IPS-18a (cell line): Measurements from ENCODE around the gene PRDX6.
"Not testable (repeated sequence)": the region's sequence is repeated elsewhere in the genome, so short reads cannot be mapped to it uniquely, and the experiment has no call there.

ENCODE experiments used
- H3K27ac ChIP-seq: one replicate; pipeline ENCODE4 v1.5.1; 2013; ENCODE audit warnings: low read length
- H3K27me3 ChIP-seq: one replicate; pipeline ENCODE4 v1.6.1; 2013; ENCODE audit warnings: mild to moderate bottlenecking, low read length; ENCODE audit not compliant: control insufficient read depth, insufficient read depth
- H3K36me3 ChIP-seq: one replicate; pipeline ENCODE4 v1.6.1; 2013; ENCODE audit warnings: low read depth, low read length; ENCODE audit not compliant: control insufficient read depth
- H3K4me1 ChIP-seq: one replicate; pipeline ENCODE4 v1.6.1; 2013; ENCODE audit warnings: low read depth, low read length; ENCODE audit not compliant: control insufficient read depth
- H3K4me3 ChIP-seq: one replicate; pipeline ENCODE4 v1.5.1; 2013; ENCODE audit warnings: low read length
- H3K9ac ChIP-seq: one replicate; pipeline ENCODE4 v1.6.1; 2013; ENCODE audit warnings: mild to moderate bottlenecking, low read length, moderate library complexity
- H3K9me3 ChIP-seq: one replicate; pipeline ENCODE4 v1.6.1; 2013; ENCODE audit warnings: low read depth, low read length; ENCODE audit not compliant: control insufficient read depth

PRDX6 gene

GRCh38 chr1:173470608-173471007, 6.5 kb upstream of the PRDX6 start:
- H3K36me3 ChIP-seq: peaks cover 3% of the 10 kb centered on the region
- H3K27ac ChIP-seq: no peak overlapping the region
- no peaks in the 10 kb centered on the region for H3K27me3 ChIP-seq
- H3K4me3 ChIP-seq: no peak overlapping the region
- H3K9ac ChIP-seq: no peak overlapping the region
- H3K9me3 ChIP-seq: peaks cover 16% of the 10 kb centered on the region
- no peaks in the 10 kb centered on the region for H3K4me1 ChIP-seq

DNA sequence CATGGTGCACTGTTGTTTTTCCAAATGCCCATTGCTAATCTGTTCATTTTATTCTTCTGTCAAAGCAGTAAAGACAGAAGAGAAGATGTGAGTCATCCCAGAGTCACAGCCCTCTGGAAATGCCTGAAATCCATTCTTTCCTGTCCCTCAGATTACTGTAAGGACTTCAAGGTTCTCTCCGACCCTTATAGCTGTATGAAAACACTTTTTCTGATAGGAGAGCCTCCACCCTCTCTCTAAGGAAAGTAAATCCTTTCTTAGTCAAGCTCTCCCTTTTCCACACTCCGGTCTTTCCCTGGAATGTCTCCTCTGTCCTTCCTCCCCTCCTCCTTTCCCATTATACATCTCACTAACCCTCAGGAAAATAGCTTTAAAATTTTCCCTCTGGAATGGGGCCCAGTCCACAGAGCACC, 3.5 kb upstream of the PRDX6 start:
- peaks cover 3% of the 10 kb centered on the region for H3K36me3 ChIP-seq
- no peaks in the 10 kb centered on the region for H3K27me3 ChIP-seq
- no peak overlapping the region for H3K4me3 ChIP-seq
- no peak overlapping the region for H3K9ac ChIP-seq
- peaks cover 16% of the 10 kb centered on the region for H3K9me3 ChIP-seq
- no peak overlapping the region for H3K27ac ChIP-seq
- H3K4me1 ChIP-seq: peaks cover 3% of the 10 kb centered on the region

- H3K36me3 ChIP-seq: peaks cover 3% of the 10 kb centered on the region
- H3K4me1 ChIP-seq: peaks cover 9% of the 10 kb centered on the region
- no peak overlapping the region for H3K27ac ChIP-seq
- H3K9me3 ChIP-seq: peaks cover 16% of the 10 kb centered on the region
- H3K27me3 ChIP-seq: no peaks in the 10 kb centered on the region
- no peak overlapping the region for H3K4me3 ChIP-seq
- H3K9ac ChIP-seq: no peak overlapping the region
These were observed 2.9 kb upstream of the PRDX6 start for GRCh38 chr1:173474097-173474779.

DNA sequence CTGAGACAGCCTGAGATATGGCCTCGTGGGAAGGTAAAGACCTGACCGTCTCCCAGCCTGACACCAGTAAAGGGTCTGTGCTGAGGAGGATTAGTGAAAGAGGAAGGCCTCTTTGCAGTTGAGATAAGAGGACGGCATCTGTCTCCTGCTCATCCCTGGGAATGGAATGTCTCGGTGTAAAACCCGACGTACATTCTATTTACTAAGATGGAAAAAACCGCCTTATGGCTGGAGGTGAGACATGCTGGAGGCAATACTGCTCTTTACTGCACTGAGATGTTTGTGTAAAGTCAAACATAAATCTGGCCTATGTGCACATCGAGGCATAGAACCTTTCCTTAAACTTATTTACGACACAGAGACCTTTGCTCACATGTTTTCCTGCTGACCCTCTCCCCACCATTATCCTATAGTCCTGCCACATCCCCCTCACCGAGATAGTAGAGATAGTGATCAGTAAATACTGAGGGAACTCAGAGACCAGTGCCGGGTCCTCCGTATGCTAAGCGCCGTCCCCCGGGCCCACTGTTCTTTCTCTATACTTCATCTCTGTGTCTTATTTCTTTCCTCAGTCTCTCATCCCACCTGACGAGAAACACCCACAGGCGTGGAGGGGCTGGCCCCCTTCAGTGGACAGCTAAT, 2.2 kb upstream of the PRDX6 start:
- not testable (repeated sequence) for H3K9ac ChIP-seq, H3K27me3 ChIP-seq, H3K36me3 ChIP-seq, H3K27ac ChIP-seq, H3K4me3 ChIP-seq
- H3K9me3 ChIP-seq: peaks cover 16% of the 10 kb centered on the region
- peaks cover 16% of the 10 kb centered on the region for H3K4me1 ChIP-seq

GRCh38 chr1:173475564-173476196, 1.5 kb upstream of the PRDX6 start:
- peaks cover 14% of the 10 kb centered on the region for H3K36me3 ChIP-seq
- H3K27ac ChIP-seq: no peak overlapping the region
- H3K9me3 ChIP-seq: peaks cover 11% of the 10 kb centered on the region
- H3K4me3 ChIP-seq: peak overlapping the region; percentile 90
- no peak overlapping the region for H3K9ac ChIP-seq
- H3K4me1 ChIP-seq: peaks cover 17% of the 10 kb centered on the region
- H3K27me3 ChIP-seq: no peaks in the 10 kb centered on the region

DNA sequence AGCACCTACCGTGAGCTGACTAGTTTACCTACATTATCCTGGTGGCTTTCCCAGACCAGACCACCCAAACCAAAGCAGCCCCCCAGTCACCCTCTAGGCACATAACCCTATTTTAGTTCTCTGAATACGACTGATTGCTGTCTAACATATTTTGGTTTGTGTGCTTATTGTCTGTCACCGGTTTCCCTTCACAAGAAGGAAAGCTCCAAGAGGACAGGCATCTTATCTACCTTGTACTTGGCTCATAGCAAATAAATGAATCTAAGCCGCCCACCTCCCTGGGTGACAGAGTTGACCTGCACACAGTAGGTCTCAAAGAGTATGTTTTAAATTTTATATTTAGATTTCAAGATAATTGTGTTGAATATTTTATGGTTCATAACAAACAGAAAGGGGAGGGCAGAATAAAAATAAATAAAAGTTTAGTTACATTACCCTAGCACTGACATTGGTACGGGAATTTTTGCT, 904 bp upstream of the PRDX6 start:
- peaks cover 6% of the 10 kb centered on the region for H3K9me3 ChIP-seq
- peak overlapping the region; percentile 90 for H3K4me3 ChIP-seq
- H3K27ac ChIP-seq: no peak overlapping the region
- H3K27me3 ChIP-seq: no peaks in the 10 kb centered on the region
- H3K4me1 ChIP-seq: peaks cover 17% of the 10 kb centered on the region
- H3K9ac ChIP-seq: peak overlapping the region; percentile 70
- peaks cover 20% of the 10 kb centered on the region for H3K36me3 ChIP-seq

DNA sequence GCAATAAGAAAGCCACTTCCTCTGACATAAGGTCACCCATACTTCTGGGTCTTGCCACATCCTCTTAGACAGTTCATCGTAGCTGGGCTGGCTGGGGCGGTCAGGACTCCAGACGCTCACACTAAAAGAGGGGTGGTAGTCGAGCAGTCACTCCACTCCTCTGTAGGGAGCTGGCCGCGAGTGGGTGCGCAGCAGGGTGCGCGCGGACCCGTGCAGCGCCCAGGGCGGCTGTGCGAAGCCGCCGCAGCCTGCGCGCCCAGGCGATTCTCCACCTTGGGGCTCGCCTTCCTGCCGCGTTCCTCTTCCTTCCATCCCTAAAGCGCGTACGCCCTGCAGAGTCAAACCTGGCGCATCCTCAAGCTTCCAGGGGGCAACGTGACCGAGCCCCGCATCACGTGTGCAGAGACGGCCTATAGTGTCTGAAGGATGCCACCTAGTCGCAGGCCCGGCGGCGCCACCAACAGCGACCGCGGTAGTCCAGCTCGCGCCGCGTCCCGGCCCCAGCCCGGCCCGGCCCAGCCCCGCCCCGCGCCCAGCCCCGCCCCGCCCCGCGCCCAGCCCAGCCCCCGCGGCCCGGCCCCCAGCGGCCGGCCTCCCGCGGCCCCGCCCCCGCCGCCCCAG, 360 bp upstream of the PRDX6 start:
- peaks cover 25% of the 10 kb centered on the region for H3K36me3 ChIP-seq
- H3K9me3 ChIP-seq: peaks cover 1% of the 10 kb centered on the region
- H3K4me1 ChIP-seq: peaks cover 17% of the 10 kb centered on the region
- H3K9ac ChIP-seq: peak overlapping the region; percentile 93
- H3K27me3 ChIP-seq: no peaks in the 10 kb centered on the region
- no peak overlapping the region for H3K27ac ChIP-seq
- peak overlapping the region; percentile 94 for H3K4me3 ChIP-seq

DNA sequence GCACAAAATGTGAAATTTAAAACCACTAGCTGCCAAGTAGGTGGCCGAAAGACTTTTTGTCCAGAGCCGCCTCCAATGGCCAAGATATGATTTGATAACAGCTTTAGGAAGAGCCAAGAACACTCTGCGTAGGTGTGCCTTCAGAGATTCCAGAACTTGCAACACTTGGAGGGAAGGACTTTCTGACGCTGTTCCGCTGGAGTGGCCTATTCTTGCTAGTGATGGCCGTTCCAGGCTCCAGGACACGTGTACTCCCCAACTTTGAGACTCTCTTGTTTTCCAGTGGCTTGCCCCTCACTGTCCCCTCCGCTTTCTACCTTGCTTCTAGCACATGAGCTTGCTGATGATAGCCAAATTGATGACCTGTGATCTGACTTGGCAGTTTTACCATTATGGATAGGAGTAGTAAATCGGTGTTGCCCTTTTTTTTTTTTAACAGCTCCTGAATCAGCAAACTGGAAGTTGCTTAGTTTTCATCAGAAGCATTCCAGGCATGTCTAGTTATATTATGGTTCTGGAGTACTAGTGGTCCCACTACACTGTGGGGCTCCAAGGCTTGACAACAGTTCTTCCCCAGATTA, 1.0 kb downstream of the PRDX6 start:
- H3K4me3 ChIP-seq: peak overlapping the region; percentile 94
- H3K9ac ChIP-seq: peak overlapping the region; percentile 93
- H3K27ac ChIP-seq: no peak overlapping the region
- H3K27me3 ChIP-seq: no peaks in the 10 kb centered on the region
- H3K9me3 ChIP-seq: no peaks in the 10 kb centered on the region
- peaks cover 17% of the 10 kb centered on the region for H3K4me1 ChIP-seq
- peaks cover 36% of the 10 kb centered on the region for H3K36me3 ChIP-seq

DNA sequence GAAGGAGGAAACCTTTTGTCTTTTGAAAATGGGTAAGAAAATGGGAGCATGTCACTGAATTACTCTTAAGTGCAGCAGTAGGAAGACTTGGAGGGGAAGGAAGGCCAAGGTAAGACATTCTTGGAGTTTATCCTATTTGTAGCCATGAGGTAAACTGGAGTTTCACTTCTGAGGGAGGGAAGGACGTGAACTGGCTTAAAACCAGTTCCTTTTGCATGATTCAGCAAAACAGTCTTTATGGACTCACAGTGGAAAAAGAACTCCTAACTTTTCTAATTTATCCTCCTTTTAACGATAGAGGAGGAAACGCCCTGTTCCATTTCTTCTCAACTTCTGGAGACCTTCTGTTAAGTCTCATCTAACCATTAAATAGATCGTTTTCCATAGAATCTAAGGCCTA, 2.5 kb downstream of the PRDX6 start:
- Histone ChIP-seq H3K9ac (peak overlapping the region; percentile 6), H3K27me3 (no peaks in the 10 kb centered on the region), H3K36me3 (peaks cover 47% of the 10 kb centered on the region), H3K27ac (no peak overlapping the region), H3K9me3 (no peaks in the 10 kb centered on the region), H3K4me1 (peaks cover 17% of the 10 kb centered on the region), H3K4me3 (peak overlapping the region; percentile 94)

GRCh38 chr1:173481195-173481772, 4.1 kb downstream of the PRDX6 start:
- Histone ChIP-seq H3K4me3 (no peak overlapping the region), H3K9ac (no peak overlapping the region), H3K36me3 (peaks cover 63% of the 10 kb centered on the region), H3K9me3 (no peaks in the 10 kb centered on the region), H3K27me3 (no peaks in the 10 kb centered on the region), H3K27ac (no peak overlapping the region), H3K4me1 (peaks cover 14% of the 10 kb centered on the region)

- Histone ChIP-seq H3K27me3 (no peaks in the 10 kb centered on the region), H3K36me3 (peaks cover 77% of the 10 kb centered on the region), H3K4me3 (no peak overlapping the region), H3K9me3 (no peaks in the 10 kb centered on the region), H3K4me1 (peaks cover 14% of the 10 kb centered on the region), H3K27ac (no peak overlapping the region), H3K9ac (no peak overlapping the region)
These were observed 5.5 kb downstream of the PRDX6 start for GRCh38 chr1:173482683-173483082.
